WTC11 (cell line): ENCODE measurements around the gene SMG7. TPM values are rescaled to one million over a fixed set of nuclear protein-coding genes. Genes with fewer than 3 reads are reported as not detected.

Experiments used
- ATAC-seq: fragments of 200-7000 bp; cut with Tn5 transposase; 2 replicates; pipeline ENCODE4 v1.10.0; 2021; ENCODE audit warnings: mild to moderate bottlenecking, moderate library complexity
- CTCF ChIA-PET: fragments of 300-600 bp; sonication (Branson Sonifier 250); formaldehyde crosslinking; loops from one replicate; lab custom pipeline; 2021; ENCODE audit warnings: antibody characterized with exemption; lab: Charles Lee
- POLR2A ChIA-PET: fragments of 350-600 bp; sonication (Branson Sonifier 250); formaldehyde crosslinking; loops from one replicate; lab custom pipeline; 2021; ENCODE audit warnings: antibody characterized with exemption; lab: Charles Lee
- DNase-seq: peaks from one replicate; pipeline ENCODE4 v3.0.0; 2021; ENCODE audit warnings: low spot score
- H3K27ac Mint-ChIP-seq: 2 replicates; pipeline ENCODE4 v1.8.0; 2021; ENCODE audit warnings: mixed read lengths
- H3K27me3 Mint-ChIP-seq: 2 replicates; pipeline ENCODE4 v1.8.0; 2021; ENCODE audit warnings: low read depth, mild to moderate bottlenecking, moderate library complexity, mixed read lengths
- H3K36me3 Mint-ChIP-seq: 2 replicates; pipeline ENCODE4 v1.8.0; 2021; ENCODE audit warnings: mixed read lengths
- H3K4me1 Mint-ChIP-seq: 2 replicates; pipeline ENCODE4 v1.8.0; 2022; ENCODE audit warnings: mixed read lengths
- H3K4me3 Mint-ChIP-seq: 2 replicates; pipeline ENCODE4 v1.8.0; 2021; ENCODE audit warnings: mild to moderate bottlenecking, moderate library complexity, mixed read lengths
- H3K9me3 Mint-ChIP-seq: 2 replicates; pipeline ENCODE4 v1.8.0; 2021; ENCODE audit warnings: mixed read lengths
- ATF1 ChIP-seq: sonication (generic); formaldehyde crosslinking; IDR thresholded peaks from 2 replicates; pipeline ENCODE4 v1.8.1; 2023; ENCODE audit warnings: mild to moderate bottlenecking, moderate library complexity, missing genetic modification reagents
- CTCF ChIP-seq: fragments of 200-600 bp; IDR thresholded peaks from 2 replicates; pipeline ENCODE4 v1.8.0; 2022; ENCODE audit warnings: antibody characterized with exemption
- E2F5 ChIP-seq: sonication (generic); formaldehyde crosslinking; IDR thresholded peaks from 2 replicates; pipeline ENCODE4 v1.8.1; 2022; ENCODE audit warnings: mild to moderate bottlenecking, moderate library complexity, missing genetic modification reagents
- ESRRA ChIP-seq: sonication (generic); formaldehyde crosslinking; IDR thresholded peaks from 2 replicates; pipeline ENCODE4 v1.8.1; 2022; ENCODE audit warnings: mild to moderate bottlenecking, missing genetic modification reagents, borderline replicate concordance
- GABPB1 ChIP-seq: sonication (generic); formaldehyde crosslinking; IDR thresholded peaks from 2 replicates; pipeline ENCODE4 v1.8.1; 2023; ENCODE audit warnings: mild to moderate bottlenecking, missing genetic modification reagents
- GTF2I ChIP-seq: fragments of 250-450 bp; sonication (Bioruptor Pico); conservative IDR thresholded peaks from 2 replicates; pipeline ENCODE4 v1.4.0; 2021; ENCODE audit warnings: mild to moderate bottlenecking
- HMGA2 ChIP-seq: fragments of 250-450 bp; sonication (Bioruptor Pico); IDR thresholded peaks from 2 replicates; pipeline ENCODE4 v1.4.0; 2021; ENCODE audit warnings: mild to moderate bottlenecking, moderate library complexity
- IRF1 ChIP-seq: sonication (generic); formaldehyde crosslinking; IDR thresholded peaks from 2 replicates; pipeline ENCODE4 v1.8.0; 2023; ENCODE audit warnings: missing genetic modification reagents
- NFYB ChIP-seq: sonication (generic); formaldehyde crosslinking; conservative IDR thresholded peaks from 2 replicates; pipeline ENCODE4 v1.8.0; 2022; ENCODE audit warnings: low read depth, missing genetic modification reagents
- RORB ChIP-seq: fragments of 250-450 bp; sonication (Bioruptor Pico); IDR thresholded peaks from 2 replicates; pipeline ENCODE4 v1.9.0; 2021; ENCODE audit warnings: mild to moderate bottlenecking
- SP1 ChIP-seq: sonication (generic); formaldehyde crosslinking; conservative IDR thresholded peaks from 2 replicates; pipeline ENCODE4 v1.8.1; 2022; ENCODE audit warnings: missing genetic modification reagents
- TCF7 ChIP-seq: sonication (generic); formaldehyde crosslinking; IDR thresholded peaks from 2 replicates; pipeline ENCODE4 v1.8.0; 2022; ENCODE audit warnings: mild to moderate bottlenecking, low read depth, missing genetic modification reagents, moderate library complexity
- TP53 ChIP-seq: sonication (generic); formaldehyde crosslinking; IDR thresholded peaks from 2 replicates; pipeline ENCODE4 v1.8.1; 2023; ENCODE audit warnings: mild to moderate bottlenecking, missing genetic modification reagents
- ZNF121 ChIP-seq: sonication (generic); formaldehyde crosslinking; IDR thresholded peaks from 2 replicates; pipeline ENCODE4 v1.8.0; 2023; ENCODE audit warnings: missing genetic modification reagents
- ZNF219 ChIP-seq: sonication (generic); formaldehyde crosslinking; IDR thresholded peaks from 2 replicates; pipeline ENCODE4 v1.8.0; 2023; ENCODE audit warnings: missing genetic modification reagents, mild to moderate bottlenecking, borderline replicate concordance
- ZNF396 ChIP-seq: fragments of 250-450 bp; sonication (Bioruptor Pico); IDR thresholded peaks from 2 replicates; pipeline ENCODE4 v1.8.0; 2021; ENCODE audit warnings: mild to moderate bottlenecking, moderate library complexity, borderline replicate concordance
- ZNF416 ChIP-seq: fragments of 250-450 bp; sonication (Bioruptor Pico); IDR thresholded peaks from 2 replicates; pipeline ENCODE4 v1.9.0; 2021; ENCODE audit warnings: mild to moderate bottlenecking, inconsistent platforms
- total RNA-seq: library from RNA; stranded (reverse); gene quantifications from 3 replicates; pipeline ENCODE4 v1.2.3, GENCODE V29; 2021
- TF ChIP-seq, protein P1 (sequence below): fragments of 250-450 bp; sonication (Bioruptor Pico); IDR thresholded peaks from 2 replicates; pipeline ENCODE4 v1.9.0; 2021; ENCODE audit warnings: moderate library complexity, mild to moderate bottlenecking, inconsistent platforms, borderline replicate concordance
- TF ChIP-seq, protein P2 (sequence below): sonication (generic); formaldehyde crosslinking; IDR thresholded peaks from 2 replicates; pipeline ENCODE4 v1.8.1; 2023; ENCODE audit warnings: mild to moderate bottlenecking, missing genetic modification reagents, moderate library complexity
- TF ChIP-seq, protein P3 (sequence below): sonication (generic); formaldehyde crosslinking; IDR thresholded peaks from 2 replicates; pipeline ENCODE4 v1.8.1; 2022; ENCODE audit warnings: low read depth, missing genetic modification reagents, borderline replicate concordance
- TF ChIP-seq, protein P4 (sequence below): sonication (generic); formaldehyde crosslinking; IDR thresholded peaks from 2 replicates; pipeline ENCODE4 v1.8.0; 2022; ENCODE audit warnings: missing genetic modification reagents
- TF ChIP-seq, protein P5 (sequence below): sonication (generic); formaldehyde crosslinking; IDR thresholded peaks from 2 replicates; pipeline ENCODE4 v1.8.0; 2022; ENCODE audit warnings: mild to moderate bottlenecking, missing genetic modification reagents

SMG7 gene
- total RNA-seq, 1 experiment from 2014 or later: 57.8 TPM

GRCh38 chr1:183576537-183576936 is 104.2 kb downstream of the SMG7 start:
- H3K4me3 Mint-ChIP-seq: no peak overlapping the region
- ATAC-seq (no peak), DNase-seq (no peak)
- 0 out of 2 replicates have a peak, but pooled peaks cover 2% of the 10 kb centered on the region for H3K4me1 Mint-ChIP-seq
- TF ChIP-seq NFYB (CRISPR knock-in tag) (no peak), CTCF (no peak), ESRRA (CRISPR knock-in tag) (no peak), GABPB1 (no peak), ATF1 (no peak), ZNF219 (CRISPR knock-in tag) (no peak)
- TF ChIP-seq, protein P1, sequence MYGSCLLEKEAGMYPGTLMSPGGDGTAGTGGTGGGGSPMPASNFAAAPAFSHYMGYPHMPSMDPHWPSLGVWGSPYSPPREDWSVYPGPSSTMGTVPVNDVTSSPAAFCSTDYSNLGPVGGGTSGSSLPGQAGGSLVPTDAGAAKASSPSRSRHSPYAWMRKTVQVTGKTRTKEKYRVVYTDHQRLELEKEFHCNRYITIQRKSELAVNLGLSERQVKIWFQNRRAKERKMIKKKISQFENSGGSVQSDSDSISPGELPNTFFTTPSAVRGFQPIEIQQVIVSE (CRISPR knock-in tag): no peak
- TF ChIP-seq, protein P2, sequence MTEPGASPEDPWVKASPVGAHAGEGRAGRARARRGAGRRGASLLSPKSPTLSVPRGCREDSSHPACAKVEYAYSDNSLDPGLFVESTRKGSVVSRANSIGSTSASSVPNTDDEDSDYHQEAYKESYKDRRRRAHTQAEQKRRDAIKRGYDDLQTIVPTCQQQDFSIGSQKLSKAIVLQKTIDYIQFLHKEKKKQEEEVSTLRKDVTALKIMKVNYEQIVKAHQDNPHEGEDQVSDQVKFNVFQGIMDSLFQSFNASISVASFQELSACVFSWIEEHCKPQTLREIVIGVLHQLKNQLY: no peak
- CTCF ChIA-PET: no interaction called here
- POLR2A ChIA-PET: no interaction called here
- no peaks in the 10 kb centered on the region for H3K9me3 Mint-ChIP-seq
- no peak overlapping the region for H3K27ac Mint-ChIP-seq
- no peaks in the 10 kb centered on the region for H3K36me3 Mint-ChIP-seq
- no peaks in the 10 kb centered on the region for H3K27me3 Mint-ChIP-seq

GRCh38 chr1:183577897-183578465 is 105.7 kb downstream of the SMG7 start:
- POLR2A ChIA-PET: no interaction called here
- H3K4me1 Mint-ChIP-seq: 0 out of 2 replicates have a peak, but pooled peaks cover 2% of the 10 kb centered on the region
- TF ChIP-seq RORB (no peak), CTCF (no peak), ZNF121 (CRISPR knock-in tag) (no peak), ZNF416 (CRISPR knock-in tag) (no peak), HMGA2 (CRISPR knock-in tag) (no peak), E2F5 (CRISPR knock-in tag) (no peak), TP53 (CRISPR knock-in tag) (no peak), SP1 (CRISPR knock-in tag) (no peak), TCF7 (CRISPR knock-in tag) (no peak), GTF2I (CRISPR knock-in tag) (no peak), ZNF396 (CRISPR knock-in tag) (no peak), IRF1 (CRISPR knock-in tag) (no peak)
- TF ChIP-seq, protein P3, sequence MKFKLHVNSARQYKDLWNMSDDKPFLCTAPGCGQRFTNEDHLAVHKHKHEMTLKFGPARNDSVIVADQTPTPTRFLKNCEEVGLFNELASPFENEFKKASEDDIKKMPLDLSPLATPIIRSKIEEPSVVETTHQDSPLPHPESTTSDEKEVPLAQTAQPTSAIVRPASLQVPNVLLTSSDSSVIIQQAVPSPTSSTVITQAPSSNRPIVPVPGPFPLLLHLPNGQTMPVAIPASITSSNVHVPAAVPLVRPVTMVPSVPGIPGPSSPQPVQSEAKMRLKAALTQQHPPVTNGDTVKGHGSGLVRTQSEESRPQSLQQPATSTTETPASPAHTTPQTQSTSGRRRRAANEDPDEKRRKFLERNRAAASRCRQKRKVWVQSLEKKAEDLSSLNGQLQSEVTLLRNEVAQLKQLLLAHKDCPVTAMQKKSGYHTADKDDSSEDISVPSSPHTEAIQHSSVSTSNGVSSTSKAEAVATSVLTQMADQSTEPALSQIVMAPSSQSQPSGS (CRISPR knock-in tag): no peak
- TF ChIP-seq, protein P4, sequence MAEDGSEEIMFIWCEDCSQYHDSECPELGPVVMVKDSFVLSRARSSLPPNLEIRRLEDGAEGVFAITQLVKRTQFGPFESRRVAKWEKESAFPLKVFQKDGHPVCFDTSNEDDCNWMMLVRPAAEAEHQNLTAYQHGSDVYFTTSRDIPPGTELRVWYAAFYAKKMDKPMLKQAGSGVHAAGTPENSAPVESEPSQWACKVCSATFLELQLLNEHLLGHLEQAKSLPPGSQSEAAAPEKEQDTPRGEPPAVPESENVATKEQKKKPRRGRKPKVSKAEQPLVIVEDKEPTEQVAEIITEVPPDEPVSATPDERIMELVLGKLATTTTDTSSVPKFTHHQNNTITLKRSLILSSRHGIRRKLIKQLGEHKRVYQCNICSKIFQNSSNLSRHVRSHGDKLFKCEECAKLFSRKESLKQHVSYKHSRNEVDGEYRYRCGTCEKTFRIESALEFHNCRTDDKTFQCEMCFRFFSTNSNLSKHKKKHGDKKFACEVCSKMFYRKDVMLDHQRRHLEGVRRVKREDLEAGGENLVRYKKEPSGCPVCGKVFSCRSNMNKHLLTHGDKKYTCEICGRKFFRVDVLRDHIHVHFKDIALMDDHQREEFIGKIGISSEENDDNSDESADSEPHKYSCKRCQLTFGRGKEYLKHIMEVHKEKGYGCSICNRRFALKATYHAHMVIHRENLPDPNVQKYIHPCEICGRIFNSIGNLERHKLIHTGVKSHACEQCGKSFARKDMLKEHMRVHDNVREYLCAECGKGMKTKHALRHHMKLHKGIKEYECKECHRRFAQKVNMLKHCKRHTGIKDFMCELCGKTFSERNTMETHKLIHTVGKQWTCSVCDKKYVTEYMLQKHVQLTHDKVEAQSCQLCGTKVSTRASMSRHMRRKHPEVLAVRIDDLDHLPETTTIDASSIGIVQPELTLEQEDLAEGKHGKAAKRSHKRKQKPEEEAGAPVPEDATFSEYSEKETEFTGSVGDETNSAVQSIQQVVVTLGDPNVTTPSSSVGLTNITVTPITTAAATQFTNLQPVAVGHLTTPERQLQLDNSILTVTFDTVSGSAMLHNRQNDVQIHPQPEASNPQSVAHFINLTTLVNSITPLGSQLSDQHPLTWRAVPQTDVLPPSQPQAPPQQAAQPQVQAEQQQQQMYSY (CRISPR knock-in tag): no peak
- TF ChIP-seq, protein P5, sequence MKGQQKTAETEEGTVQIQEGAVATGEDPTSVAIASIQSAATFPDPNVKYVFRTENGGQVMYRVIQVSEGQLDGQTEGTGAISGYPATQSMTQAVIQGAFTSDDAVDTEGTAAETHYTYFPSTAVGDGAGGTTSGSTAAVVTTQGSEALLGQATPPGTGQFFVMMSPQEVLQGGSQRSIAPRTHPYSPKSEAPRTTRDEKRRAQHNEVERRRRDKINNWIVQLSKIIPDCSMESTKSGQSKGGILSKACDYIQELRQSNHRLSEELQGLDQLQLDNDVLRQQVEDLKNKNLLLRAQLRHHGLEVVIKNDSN (CRISPR knock-in tag): no peak

More at GRCh38 chr1:183577897-183578465, 105.7 kb downstream of the SMG7 start:
- CTCF ChIA-PET: interaction anchor here (0.7 to 1.0 kb wide), 2 partner anchors 15 to 343 kb away, joined by 3 read pairs; no protein-coding TSS in a partner anchor
- ATAC-seq (no peak), DNase-seq (no peak)
- Mint-ChIP-seq H3K36me3 (no peaks in the 10 kb centered on the region), H3K27ac (no peak overlapping the region), H3K9me3 (no peaks in the 10 kb centered on the region), H3K27me3 (no peaks in the 10 kb centered on the region), H3K4me3 (no peak overlapping the region)
